RWPE1 (cell line): Measurements from ENCODE around the gene SPAG16.
A peak's percentile ranks its signal among the peaks of the same experiment; 100 is the strongest.

ENCODE experiments used
- CTCF ChIA-PET: fragments of 350-600 bp; sonication (Branson Sonifier 250); formaldehyde crosslinking; extraction: SDS; loops from one replicate; lab custom pipeline; 2021; lab: Yijun Ruan, JAX
- POLR2A ChIA-PET: fragments of 400-600 bp; formaldehyde crosslinking; extraction: SDS; loops from one replicate; lab custom pipeline; 2020; ENCODE audit warnings: antibody characterized with exemption; ENCODE audit not compliant: low non-redundant PET; lab: Yijun Ruan, JAX
- DNase-seq: peaks from one replicate; pipeline ENCODE4 v3.0.0; 2012; ENCODE audit warnings: low spot score
- H3K27ac ChIP-seq: fragments of 450-650 bp; 2 replicates; pipeline ENCODE4 v1.5.1; 2017
- CTCF ChIP-seq: fragments of 450-650 bp; conservative IDR thresholded peaks from 2 replicates; pipeline ENCODE4 v1.5.1; 2017; ENCODE audit warnings: low read depth, mild to moderate bottlenecking

Gene SPAG16

GRCh38 chr2:214076527-214076926 is 792.3 kb downstream of the SPAG16 start:
- no peak for TF ChIP-seq CTCF
- no peak overlapping the region for H3K27ac ChIP-seq
- CTCF ChIA-PET, result no interaction called here
- DNase-seq, result no peak
- POLR2A ChIA-PET, result no interaction called here

- no peak overlapping the region for H3K27ac ChIP-seq
- POLR2A ChIA-PET, result no interaction called here
- CTCF ChIA-PET, result interaction anchor here (0.7 kb wide), 1 partner anchor 1499 kb away, joined by 3 read pairs; no protein-coding TSS in a partner anchor
- TF ChIP-seq CTCF, result no peak
- DNase-seq, result no peak
Observed at GRCh38 chr2:214077727-214078126, 793.5 kb downstream of the SPAG16 start.

GRCh38 chr2:214079032-214079431 is 794.8 kb downstream of the SPAG16 start:
- ChIA-PET CTCF (interaction anchor here (0.9 kb wide), 1 partner anchor 14 kb away, joined by 4 read pairs; no protein-coding TSS in a partner anchor), POLR2A (no interaction called here)
- H3K27ac ChIP-seq, result no peak overlapping the region
- no peak for DNase-seq
- 0 out of 2 replicates have a peak, but pooled peaks have one; percentile 14 for TF ChIP-seq CTCF

- H3K27ac ChIP-seq, result no peak overlapping the region
- ChIA-PET CTCF (no interaction called here), POLR2A (no interaction called here)
- DNase-seq, result no peak
- no peak for TF ChIP-seq CTCF
Observed at GRCh38 chr2:214088536-214088935, 804.3 kb downstream of the SPAG16 start.

GRCh38 chr2:214096208-214096715 is 812.0 kb downstream of the SPAG16 start:
- CTCF ChIA-PET, result no interaction called here
- H3K27ac ChIP-seq, result no peak overlapping the region
- POLR2A ChIA-PET, result no interaction called here
- no peak for TF ChIP-seq CTCF
- no peak for DNase-seq

- no peak for DNase-seq
- no peak overlapping the region for H3K27ac ChIP-seq
- ChIA-PET CTCF (no interaction called here), POLR2A (no interaction called here)
- no peak for TF ChIP-seq CTCF
Observed at GRCh38 chr2:214098811-214099210, 814.5 kb downstream of the SPAG16 start.
